ENCODE measurements around the gene INPP5J.
"Not testable (repeated sequence)": the region's sequence is repeated elsewhere in the genome, so short reads cannot be mapped to it uniquely, and the experiment has no call there.

Gene INPP5J

DNA sequence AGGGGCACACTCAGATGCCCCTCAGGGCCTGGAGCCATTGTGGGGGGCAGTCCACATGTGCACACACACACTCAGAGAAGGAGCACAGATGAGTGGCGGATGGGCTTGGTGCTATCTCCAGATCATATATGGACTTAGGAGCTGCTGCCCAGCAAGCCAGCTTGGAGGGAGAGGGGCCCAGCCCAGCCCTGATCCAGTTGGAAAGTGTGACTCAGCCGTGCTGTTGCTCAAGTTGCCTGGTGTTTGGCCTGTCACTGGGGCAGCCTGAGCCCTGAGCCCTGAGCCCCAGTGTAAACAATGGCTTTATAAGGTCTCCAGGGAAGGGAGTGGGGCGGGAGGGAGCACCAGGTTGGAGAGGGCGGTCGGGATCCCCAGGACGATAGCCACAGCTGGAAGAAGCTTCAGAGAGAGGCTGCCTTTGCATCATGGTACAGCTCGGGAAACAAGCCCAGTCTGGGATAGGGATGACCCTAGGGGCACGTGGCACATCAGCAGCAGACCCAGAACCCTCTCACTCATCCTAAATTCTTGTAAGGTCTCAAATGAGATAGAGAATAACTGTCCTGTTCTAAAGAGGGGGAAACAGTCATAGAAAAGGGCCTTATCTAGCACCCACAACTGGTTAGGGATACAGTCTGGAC is 20.2 kb upstream of the INPP5J start:
- peak; percentile 92 for DNase-seq (ENCODE audit: low spot score)

DNA sequence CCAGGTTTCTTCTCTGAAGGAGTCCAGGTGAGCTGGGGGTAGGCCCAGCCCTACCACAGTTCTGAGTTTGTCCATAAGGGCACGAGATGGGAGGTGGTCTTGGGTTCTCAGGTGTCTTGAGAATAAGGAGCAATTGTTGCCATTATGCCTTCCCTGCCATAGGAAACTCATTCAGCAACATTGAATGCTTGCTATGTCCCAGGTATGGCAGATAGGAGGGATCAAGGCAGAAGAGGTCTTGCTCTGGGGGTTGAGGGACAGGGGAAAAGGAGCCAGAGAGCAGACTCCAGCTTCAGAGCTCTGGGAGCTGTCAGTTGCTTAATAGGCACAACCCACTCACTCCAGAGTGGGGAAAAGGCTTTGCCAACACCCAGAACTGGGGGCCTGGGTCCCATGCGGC is 19.7 kb upstream of the INPP5J start:
- no peak for DNase-seq (ENCODE audit: low spot score)

DNA sequence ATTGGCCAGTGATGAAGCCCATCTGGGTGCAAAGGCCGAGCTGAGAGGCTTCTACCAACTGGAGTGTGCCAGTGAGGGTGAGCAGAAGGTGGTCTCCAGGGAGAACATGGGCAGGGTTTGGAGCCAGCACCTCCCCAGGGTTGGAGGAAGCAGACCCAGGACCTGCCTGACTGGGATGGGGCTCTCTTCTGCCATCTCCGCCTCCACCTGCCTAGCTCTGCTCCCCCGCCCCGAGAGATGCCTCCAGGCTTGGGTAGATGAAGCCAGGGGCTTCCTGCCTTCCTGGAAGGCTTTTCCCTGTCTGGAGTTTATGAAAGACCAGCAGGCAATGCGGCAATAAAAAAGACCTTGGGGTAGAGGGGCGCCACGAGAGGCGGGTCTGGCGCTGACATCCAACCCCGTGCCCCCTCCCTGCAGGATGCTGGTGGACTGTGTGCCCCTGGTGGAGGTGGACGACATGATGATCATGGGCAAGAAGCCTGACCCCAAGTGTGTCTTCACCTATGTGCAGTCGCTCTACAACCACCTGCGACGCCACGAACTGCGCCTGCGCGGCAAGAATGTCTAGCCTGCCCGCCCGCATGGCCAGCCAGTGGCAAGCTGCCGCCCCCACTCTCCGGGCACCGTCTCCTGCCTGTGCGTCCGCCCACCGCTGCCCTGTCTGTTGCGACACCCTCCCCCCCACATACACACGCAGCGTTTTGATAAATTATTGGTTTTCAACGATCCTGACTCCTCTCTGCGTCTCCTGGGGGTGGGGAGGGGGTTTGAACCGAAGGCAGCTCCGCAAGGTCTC is 18.7 kb upstream of the INPP5J start:
- no peak for DNase-seq (ENCODE audit: low spot score)

DNA sequence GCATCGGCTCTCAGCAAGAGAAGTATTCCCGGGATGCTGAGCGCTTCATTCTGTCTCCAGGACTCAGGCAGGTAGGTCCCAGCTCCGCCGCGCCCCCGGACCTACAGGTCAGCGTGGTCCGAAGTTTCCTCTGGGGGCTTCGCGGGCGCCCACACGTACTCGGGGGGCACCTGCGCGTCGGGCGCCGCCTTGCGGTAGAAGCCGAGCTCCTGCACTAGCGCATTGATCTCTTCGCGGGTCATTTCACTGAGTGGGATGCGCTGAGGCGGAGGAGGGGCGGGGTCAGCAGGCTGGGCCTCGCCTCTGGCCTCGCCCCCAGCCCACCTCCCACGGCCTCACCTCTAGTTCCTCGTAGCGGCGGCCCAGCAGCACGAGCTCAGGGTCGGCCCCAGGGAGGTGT is 17.9 kb upstream of the INPP5J start:
- DNase-seq (ENCODE audit: low spot score) = no peak

DNA sequence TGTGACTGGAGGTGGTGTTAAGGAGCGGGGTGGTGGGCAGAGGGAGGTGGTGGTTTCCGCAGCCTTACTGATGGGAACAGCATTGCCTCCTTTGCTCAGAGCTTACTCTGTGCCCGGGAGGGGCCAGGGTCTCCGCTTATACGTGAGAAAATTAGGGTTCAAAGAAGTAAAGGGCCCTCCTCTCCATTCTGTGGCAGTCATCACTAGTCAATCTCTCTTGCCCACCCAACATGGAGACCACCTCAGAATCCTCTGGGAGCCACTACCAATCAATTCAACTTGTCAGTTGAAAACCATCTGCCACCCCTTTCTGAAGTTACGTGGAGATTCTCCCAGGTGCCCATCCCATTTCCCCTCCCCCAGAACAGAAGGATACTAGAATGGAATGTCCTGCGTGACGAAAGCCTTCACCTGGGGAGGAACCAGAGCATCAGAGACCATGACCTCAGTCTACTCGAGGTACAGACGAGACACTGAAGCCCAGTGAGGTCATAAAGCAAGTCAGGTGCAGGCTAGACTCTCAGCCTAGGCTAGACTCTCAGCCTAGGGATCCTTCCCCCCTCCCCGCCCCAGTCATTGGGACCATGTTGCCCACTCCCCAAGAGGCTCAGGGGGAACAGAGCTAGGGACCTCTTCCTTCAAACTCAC is 17.4 kb upstream of the INPP5J start:
- DNase-seq (ENCODE audit: low spot score) = no peak

DNA sequence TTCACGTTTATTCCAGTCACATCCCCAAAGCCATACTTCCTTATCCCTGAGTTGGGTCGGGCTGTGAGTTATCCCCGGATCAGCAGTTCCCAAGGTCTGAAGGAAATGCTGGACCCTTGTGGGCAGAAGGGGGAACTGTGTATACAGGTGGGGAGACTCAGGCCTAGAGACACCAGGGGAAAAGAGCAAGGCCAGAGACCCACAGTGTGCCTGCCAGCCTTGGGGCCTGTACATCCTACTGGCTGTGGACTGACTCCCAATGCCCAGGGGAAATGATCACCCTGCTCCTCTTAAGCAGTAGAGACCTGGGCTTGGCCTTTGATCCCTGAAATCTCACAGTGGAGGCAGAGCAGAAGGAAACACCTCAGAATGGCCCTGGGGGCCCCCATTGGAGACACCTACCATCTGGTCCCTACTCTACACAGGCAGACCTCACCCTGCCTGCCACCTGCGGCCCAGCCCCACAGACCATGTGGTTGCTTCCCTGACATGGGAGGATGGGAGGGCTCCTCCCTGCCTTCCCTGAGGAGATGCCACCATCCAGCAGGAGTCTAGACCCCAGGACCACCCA is 16.7 kb upstream of the INPP5J start:
- no peak for DNase-seq (ENCODE audit: low spot score)

DNA sequence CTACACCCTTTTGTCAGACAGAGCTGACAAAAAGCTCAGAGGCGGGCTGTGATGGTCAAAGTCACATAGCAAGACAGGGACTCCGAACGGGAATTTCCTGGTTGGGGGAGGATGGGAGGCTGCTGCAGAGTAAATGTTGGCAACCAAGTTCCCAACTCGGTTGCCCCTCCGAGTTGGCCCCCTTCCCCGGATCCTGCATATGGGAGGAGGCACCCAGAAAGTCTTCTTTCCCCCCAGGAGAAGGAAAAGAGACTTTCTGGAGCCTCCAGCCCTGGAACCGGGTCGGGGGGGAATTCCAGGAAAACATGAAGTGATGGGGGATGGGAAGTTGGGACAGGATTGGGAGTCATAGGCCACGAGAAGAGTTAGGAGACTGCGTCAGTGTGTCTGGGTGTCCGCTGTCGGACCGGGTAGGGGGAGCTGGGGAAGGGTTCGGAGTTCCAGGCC is 16.0 kb upstream of the INPP5J start:
- peak; percentile 50 for DNase-seq (ENCODE audit: low spot score)

DNA sequence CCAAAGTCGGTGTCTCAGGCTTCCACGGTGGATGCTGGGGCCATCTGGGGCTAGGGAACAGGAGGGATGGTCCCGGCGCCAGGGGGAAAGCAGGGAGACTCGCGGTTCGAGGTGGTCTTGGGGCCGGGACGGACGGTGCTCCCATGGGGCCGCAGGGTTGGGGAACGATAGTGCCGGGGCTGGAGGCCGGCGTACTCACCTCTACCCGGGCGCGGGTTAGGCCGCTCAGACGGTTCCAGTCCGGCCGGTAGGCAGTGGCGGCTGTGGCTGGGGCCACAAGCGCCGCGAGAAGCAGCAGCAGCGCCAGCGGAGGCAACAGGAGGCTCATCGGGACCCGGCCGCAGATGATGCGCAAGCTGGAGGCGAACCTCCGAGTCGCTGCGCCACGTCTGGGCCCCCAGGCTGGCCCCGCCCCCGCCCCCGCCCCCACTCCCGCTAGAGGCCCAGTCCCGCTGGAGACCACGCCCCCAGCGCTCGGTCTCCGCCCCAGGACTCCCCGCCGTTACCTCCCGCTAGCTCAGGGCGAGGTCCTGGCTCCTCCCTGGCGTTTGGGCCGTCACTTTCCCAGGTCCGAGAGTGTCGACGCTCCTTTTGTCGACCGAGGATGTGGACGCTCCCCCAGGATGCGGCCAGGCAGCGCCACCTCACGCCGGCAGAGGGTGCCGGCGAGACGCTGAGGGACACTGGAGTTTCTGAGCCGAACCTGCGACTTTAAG is 15.4 kb upstream of the INPP5J start, which contains the start of gene SELENOM:
Gene SELENOM (minus strand): TSS at position 391 of the 716 bp plus-strand sequence. CDS start 63 bp downstream, at position 328.
- peak; percentile 99 for DNase-seq (ENCODE audit: low spot score)

DNA sequence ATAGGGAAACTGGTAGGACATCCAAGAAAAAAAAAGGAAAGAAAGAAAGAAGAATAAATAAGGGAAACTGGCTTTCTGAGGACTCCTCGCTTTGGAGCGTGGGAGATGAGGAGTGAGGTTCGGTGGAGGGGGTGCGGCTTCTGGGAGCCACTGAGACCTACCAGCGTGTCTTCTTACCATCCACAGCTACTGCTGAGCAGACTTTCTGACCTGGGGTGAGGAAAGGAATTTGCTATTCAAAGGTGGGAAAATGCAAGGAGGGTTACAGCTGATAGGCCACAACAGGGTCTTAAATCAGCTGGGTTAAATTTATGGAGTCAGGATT is 14.9 kb upstream of the INPP5J start:
- no peak for DNase-seq (ENCODE audit: low spot score)

DNA sequence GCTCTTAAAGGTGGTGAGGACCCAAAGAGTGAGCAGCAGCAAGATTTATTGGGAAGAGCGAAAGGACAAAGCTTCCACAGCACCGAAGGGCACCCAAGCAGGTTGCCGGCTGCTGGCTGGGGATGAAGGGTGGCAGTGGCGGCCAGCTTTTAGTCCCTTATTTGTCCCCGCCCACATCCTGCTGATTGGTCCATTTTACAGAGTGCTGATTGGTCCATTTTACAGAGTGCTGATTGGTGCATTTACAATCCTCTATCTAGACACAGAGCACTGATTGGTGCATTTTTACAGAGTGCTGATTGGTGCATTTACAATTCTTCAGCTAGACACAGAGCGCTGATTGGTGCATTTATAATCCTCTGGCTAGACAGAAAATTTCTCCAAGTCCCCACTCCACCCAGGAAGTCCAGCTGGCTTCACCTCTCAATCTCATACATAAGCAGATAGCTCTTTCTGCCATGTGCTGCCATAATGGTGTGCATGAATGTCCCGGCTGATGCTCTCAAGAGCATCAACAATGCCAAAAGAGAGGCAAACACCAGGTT is 10.1 kb upstream of the INPP5J start:
- not testable (repeated sequence) for DNase-seq (ENCODE audit: low spot score)

DNA sequence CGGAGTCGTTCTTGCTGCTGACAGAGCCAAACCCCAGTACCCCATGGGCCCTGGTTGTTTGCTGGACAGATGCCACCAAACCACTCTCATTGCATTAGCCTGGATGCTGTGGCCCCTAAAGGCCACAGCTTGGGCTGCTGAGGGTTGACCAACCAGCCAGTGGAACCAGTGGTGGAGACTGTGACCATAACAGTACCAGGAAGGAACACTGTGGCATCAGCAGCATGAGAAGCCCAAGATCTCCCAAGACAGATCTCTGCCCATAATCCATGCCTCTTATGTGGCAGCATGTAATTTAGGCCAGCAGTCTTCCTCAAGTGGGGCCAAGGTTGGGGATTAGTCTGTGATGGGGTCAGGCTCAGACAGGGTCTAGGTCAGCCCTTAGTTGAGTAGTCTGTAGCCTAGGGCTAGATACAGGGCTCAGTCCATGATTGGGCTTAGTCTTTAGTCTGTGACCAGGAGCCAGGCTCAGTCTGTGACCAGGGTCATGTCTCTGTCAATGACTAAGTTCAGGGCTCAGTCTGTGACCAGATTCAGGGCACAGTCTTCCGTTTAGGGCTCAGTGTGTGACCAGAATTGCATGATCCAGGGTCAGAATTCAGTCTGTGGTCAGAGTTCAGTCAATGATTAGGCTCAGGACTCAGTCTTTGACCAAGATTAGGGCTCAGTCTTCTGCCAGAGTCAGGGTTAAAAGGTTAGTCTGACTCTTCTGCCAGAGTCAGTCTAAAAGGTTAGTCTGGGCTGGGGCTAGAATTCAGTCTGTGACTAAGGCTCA is 4.5 kb upstream of the INPP5J start:
- DNase-seq (ENCODE audit: low spot score) = no peak

DNA sequence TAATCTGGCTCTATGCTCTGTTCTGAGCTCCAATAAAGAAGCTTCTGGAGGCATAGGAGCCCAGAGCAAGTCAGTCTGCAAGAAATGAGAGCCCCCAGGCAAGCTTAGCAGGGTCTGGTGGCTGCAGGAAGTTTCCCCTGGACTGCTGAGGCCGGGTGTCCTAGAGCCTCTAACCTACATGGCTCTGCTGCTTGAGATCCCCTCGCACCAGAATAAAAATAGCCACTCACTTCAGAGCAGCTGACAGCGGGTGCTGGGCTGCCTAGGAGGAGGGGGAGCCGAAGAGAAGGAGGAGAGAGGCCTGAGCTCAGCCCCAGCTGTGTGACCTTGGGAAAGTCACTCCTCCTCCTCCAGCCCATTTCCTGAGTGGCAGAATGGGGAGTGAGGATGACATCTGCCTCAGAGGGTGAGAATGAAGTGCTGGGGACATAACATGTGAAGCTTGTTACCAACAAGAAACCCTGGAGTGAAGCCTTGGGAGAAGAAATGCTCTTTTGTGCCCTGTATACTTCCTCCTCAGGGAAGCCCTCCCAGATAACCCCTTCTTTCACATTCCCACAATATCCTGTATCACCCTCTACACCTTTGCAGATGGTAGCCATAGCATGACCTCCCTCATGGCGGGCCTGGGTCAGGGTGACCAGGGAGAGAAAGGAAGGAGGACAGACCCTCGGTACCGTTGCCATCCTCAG is 3.6 kb upstream of the INPP5J start:
- no peak for DNase-seq (ENCODE audit: low spot score)

DNA sequence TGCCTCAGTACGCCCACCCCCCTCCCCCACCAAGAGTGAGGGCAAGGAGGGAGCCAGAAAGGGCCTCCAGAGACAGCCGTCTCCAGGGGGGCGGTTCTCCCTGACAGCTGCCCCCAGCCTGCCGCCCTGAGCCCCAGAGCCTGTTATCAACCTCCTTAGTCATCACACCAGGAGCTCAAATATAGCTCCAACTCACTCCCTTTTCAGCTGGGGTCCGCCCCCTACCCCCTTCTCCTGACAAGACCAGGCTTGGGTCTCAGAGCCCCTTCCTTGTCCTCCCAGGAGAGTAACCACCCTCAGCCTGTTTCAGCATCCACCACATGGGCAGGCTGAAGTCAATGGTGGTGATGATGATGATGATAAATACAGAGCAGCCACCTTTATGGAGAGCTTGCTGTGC is 2.5 kb upstream of the INPP5J start:
- no peak for DNase-seq (ENCODE audit: low spot score)

DNA sequence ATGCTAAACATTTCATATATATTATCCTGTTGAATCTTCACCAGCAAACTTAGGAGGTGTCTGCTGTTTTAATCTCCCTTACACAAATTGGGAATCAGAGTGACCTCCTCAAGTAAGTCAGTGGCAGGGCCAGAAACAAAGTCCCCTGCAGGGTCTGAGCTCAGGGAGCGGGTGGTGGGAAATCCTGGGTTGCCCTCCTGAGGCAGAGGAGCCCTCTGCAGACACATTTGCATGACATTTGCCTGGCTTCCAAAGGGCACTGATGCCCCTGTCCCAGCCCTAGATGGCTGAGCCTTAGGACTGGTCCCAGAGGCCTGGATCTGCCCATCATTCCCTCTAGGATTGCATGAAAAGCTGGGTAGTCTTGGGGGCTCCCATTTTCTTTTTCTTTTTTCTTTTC is 2.1 kb upstream of the INPP5J start:
- DNase-seq (ENCODE audit: low spot score) = no peak

DNA sequence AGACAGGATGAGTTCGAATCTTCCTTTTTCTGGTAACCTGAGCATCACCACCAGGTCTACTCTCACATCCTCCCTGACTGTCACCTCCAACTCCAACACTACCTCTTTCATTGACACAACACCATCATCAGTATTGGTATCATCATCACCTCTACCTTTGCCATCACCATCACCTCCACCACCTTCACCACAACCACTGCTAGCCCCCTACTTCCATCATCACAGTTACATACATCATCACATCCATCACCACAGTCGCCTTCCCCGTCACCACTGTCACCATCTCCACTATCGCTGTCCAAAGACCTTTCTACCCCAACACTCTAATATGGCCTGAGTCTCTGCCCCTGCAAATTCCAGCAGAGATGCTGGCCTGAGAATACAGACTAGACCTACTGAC is 1.4 kb upstream of the INPP5J start:
- DNase-seq (ENCODE audit: low spot score) = no peak

DNA sequence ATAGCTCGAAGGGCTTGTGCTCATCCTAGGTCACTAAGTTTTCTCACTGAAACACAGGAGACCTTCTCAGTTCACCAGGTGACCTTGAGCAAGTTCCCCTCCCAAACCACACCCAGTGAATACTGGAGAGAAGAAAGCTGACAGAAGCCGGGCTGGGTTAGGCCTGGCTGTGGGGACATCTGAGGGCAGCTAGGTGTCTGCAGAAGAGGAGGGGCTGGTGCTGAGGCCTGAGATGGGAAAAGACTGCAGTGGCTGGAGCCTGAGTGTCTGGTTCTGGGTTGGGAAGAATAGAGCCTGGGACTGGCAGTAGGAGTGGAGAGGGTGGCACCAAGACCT is 602 bp upstream of the INPP5J start:
- no peak for DNase-seq (ENCODE audit: low spot score)

DNA sequence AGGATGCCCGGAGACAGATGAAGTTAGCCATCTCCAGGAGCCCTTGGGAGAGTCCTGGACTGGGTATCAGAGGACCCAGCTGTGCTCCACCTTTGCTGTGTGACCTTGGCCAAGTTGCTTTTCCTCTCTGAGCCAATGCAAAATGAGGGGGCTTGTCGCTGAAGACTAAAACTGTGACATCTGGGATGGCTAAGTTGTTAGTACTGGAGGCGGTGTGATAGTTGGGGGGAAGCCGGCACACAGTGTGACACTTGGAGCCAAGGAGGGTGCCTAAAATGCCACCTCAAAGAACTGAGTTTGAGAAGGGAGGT is 481 bp downstream of the INPP5J start:
- no peak for DNase-seq (ENCODE audit: low spot score)

DNA sequence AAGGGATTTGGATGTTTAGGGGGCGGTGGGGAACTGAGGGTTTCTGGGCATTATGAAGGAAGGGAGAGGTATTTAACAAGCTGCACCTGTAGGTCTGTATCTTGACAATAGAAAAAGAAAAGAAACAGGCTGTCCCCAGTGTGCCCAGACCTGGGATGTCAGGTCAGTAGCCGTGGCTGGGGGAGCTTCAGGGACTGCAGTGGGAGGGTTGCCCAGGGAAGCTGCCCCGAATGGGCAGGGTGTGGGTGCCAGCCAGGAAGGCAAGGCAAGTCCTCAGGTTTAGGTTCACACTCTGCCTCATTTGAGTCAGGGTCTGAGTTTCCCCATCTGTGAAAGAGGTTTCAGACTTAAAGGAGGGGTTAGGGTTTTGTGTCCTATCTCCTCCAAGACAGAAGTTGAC is 1.5 kb downstream of the INPP5J start:
- DNase-seq (ENCODE audit: low spot score) = no peak

DNA sequence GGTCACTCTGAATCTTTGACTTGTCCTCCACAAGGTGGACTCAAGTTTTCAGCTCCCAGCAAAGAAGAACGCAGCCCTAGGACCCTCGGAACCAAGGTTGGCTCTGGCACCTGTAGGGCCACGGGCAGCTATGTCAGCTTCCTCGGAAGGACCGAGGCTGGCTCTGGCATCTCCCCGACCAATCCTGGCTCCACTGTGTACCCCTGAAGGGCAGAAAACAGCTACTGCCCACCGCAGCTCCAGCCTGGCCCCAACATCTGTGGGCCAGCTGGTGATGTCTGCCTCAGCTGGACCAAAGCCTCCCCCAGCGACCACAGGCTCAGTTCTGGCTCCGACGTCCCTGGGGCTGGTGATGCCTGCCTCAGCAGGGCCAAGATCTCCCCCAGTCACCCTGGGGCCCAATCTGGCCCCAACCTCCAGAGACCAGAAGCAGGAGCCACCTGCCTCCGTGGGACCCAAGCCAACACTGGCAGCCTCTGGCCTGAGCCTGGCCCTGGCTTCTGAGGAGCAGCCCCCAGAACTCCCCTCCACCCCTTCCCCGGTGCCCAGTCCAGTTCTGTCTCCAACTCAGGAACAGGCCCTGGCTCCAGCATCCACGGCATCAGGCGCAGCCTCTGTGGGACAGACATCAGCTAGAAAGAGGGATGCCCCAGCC is 2.2 kb downstream of the INPP5J start:
- no peak for DNase-seq (ENCODE audit: low spot score)

DNA sequence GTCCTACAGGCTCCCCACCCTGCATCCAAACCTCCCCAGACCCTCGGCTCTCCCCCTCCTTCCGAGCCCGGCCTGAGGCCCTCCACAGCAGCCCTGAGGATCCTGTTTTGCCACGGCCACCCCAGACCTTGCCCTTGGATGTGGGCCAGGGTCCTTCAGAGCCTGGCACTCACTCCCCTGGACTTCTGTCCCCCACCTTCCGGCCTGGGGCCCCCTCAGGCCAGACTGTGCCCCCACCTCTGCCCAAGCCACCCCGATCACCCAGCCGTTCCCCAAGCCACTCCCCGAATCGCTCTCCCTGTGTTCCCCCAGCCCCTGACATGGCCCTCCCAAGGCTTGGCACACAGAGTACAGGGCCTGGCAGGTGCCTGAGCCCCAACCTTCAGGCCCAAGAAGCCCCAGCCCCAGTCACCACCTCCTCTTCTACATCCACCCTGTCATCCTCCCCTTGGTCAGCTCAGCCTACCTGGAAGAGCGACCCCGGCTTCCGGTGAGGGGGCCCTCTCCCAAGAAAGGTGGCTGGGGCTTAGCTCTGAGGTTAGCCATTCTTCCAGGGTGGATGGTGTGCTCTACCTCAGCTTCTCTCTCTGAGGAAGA is 2.9 kb downstream of the INPP5J start:
- no peak for DNase-seq (ENCODE audit: low spot score)
